Measurements from ENCODE around the gene PTGES3L.
"Not testable (repeated sequence)": the region's sequence is repeated elsewhere in the genome, so short reads cannot be mapped to it uniquely, and the experiment has no call there.

PTGES3L gene

GRCh38 chr17:42980274-42980765 lies 440 bp upstream of the PTGES3L start, which contains the start of gene RUNDC1:
Gene RUNDC1 (plus strand): TSS chr17:42980565. CDS start chr17:42980577, 12 bp downstream.
- peak; percentile 90 for DNase-seq (ENCODE audit: low spot score)

GRCh38 chr17:42975701-42976100 lies 4.2 kb downstream of the PTGES3L start:
- not testable (repeated sequence) for DNase-seq (ENCODE audit: low spot score)

- no peak for DNase-seq (ENCODE audit: low spot score)
These were observed 4.6 kb downstream of the PTGES3L start for GRCh38 chr17:42975265-42975664.

GRCh38 chr17:42973323-42973722 lies 6.6 kb downstream of the PTGES3L start:
- DNase-seq (ENCODE audit: low spot score), result not testable (repeated sequence)

GRCh38 chr17:42971589-42971988 lies 8.3 kb downstream of the PTGES3L start:
- no peak for DNase-seq (ENCODE audit: low spot score)

- DNase-seq (ENCODE audit: low spot score), result no peak
These were observed 10.8 kb downstream of the PTGES3L start for GRCh38 chr17:42969001-42969581.

- no peak for DNase-seq (ENCODE audit: low spot score)
These were observed 12.0 kb downstream of the PTGES3L start for GRCh38 chr17:42967925-42968324.

- peak; percentile 90 for DNase-seq (ENCODE audit: low spot score)
These were observed 15.5 kb downstream of the PTGES3L start, which contains the start of gene AARSD1 for GRCh38 chr17:42964161-42964932. Gene AARSD1 (minus strand): TSS chr17:42964454. CDS start chr17:42964440, 14 bp downstream.

- DNase-seq (ENCODE audit: low spot score), result no peak
These were observed 26.2 kb downstream of the PTGES3L start for GRCh38 chr17:42953669-42954068.

- no peak for DNase-seq (ENCODE audit: low spot score)
These were observed 29.7 kb downstream of the PTGES3L start for GRCh38 chr17:42950044-42950783.

GRCh38 chr17:42946812-42947211 lies 33.1 kb downstream of the PTGES3L start:
- DNase-seq (ENCODE audit: low spot score), result no peak

GRCh38 chr17:42944211-42944610 lies 35.7 kb downstream of the PTGES3L start:
- DNase-seq (ENCODE audit: low spot score), result no peak

GRCh38 chr17:42937712-42938596 lies 41.9 kb downstream of the PTGES3L start:
- peak; percentile 13 for DNase-seq (ENCODE audit: low spot score)

- no peak for DNase-seq (ENCODE audit: low spot score)
These were observed 50.4 kb downstream of the PTGES3L start for GRCh38 chr17:42929497-42929844.

- no peak for DNase-seq (ENCODE audit: low spot score)
These were observed 51.0 kb downstream of the PTGES3L start for GRCh38 chr17:42928714-42929496.

GRCh38 chr17:42924891-42925290 lies 55.0 kb downstream of the PTGES3L start:
- no peak for DNase-seq (ENCODE audit: low spot score)

GRCh38 chr17:42923472-42923871 lies 56.4 kb downstream of the PTGES3L start:
- DNase-seq (ENCODE audit: low spot score), result not testable (repeated sequence)

GRCh38 chr17:42922294-42922693 lies 57.6 kb downstream of the PTGES3L start:
- DNase-seq (ENCODE audit: low spot score), result no peak

- no peak for DNase-seq (ENCODE audit: low spot score)
These were observed 59.0 kb downstream of the PTGES3L start for GRCh38 chr17:42920922-42921321.

GRCh38 chr17:42920106-42920900 lies 59.6 kb downstream of the PTGES3L start:
- no peak for DNase-seq (ENCODE audit: low spot score)
